ENCODE data around the gene GFI1B. TPM values are rescaled to one million over a fixed set of nuclear protein-coding genes. Genes with fewer than 3 reads are reported as not detected.

GFI1B gene
- total RNA-seq, 1 experiment from 2014 or later: not detected

GRCh38 chr9:132983491-132984201 lies 5.2 kb downstream of the GFI1B start:
- intact Hi-C loops (cut with micrococcal nuclease; ENCODE audit: unreplicated experiment): no loop called here
- H3K79me2 ChIP-seq (ENCODE audit: low read depth): no peaks in the 10 kb centered on the region
- ChIA-PET CTCF (interaction anchor here (0.6 kb wide), 1 partner anchor 224 kb away, joined by 3 read pairs; no protein-coding TSS in a partner anchor), POLR2A (ENCODE audit: unreplicated experiment) (interaction anchor here (0.5 to 0.7 kb wide), 2 partner anchors 166 to 286 kb away, joined by 4 to 10 read pairs; no protein-coding TSS in a partner anchor)
- H4K20me1 ChIP-seq (ENCODE audit: insufficient read depth): no peaks in the 10 kb centered on the region
- H3K4me1 ChIP-seq (replicated peaks; ENCODE audit: insufficient read depth): no peaks in the 10 kb centered on the region
- BruUV-seq (replicated peaks): no TSS peak
- H2AFZ ChIP-seq: no peak overlapping the region
- DNase-seq: no peak
- peaks cover 98% of the 10 kb centered on the region for H3K27me3 ChIP-seq (ENCODE audit: insufficient read depth, low read depth)
- H3K36me3 ChIP-seq (ENCODE audit: low read depth): no peaks in the 10 kb centered on the region
- H3K4me2 ChIP-seq: no peak overlapping the region
- H3F3A ChIP-seq (ENCODE audit: insufficient read depth, low read depth): no peaks in the 10 kb centered on the region
- TF ChIP-seq, protein P1, sequence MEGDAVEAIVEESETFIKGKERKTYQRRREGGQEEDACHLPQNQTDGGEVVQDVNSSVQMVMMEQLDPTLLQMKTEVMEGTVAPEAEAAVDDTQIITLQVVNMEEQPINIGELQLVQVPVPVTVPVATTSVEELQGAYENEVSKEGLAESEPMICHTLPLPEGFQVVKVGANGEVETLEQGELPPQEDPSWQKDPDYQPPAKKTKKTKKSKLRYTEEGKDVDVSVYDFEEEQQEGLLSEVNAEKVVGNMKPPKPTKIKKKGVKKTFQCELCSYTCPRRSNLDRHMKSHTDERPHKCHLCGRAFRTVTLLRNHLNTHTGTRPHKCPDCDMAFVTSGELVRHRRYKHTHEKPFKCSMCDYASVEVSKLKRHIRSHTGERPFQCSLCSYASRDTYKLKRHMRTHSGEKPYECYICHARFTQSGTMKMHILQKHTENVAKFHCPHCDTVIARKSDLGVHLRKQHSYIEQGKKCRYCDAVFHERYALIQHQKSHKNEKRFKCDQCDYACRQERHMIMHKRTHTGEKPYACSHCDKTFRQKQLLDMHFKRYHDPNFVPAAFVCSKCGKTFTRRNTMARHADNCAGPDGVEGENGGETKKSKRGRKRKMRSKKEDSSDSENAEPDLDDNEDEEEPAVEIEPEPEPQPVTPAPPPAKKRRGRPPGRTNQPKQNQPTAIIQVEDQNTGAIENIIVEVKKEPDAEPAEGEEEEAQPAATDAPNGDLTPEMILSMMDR (conservative IDR thresholded peaks at IDR 0.05): no peak
- no peak overlapping the region for H3K4me3 ChIP-seq
- no peaks in the 10 kb centered on the region for H3K9me3 ChIP-seq (ENCODE audit: insufficient read depth, low read depth)
- H3K27ac ChIP-seq: no peak overlapping the region
- no peaks in the 10 kb centered on the region for H3K9me2 ChIP-seq (ENCODE audit: insufficient read depth)

DNA sequence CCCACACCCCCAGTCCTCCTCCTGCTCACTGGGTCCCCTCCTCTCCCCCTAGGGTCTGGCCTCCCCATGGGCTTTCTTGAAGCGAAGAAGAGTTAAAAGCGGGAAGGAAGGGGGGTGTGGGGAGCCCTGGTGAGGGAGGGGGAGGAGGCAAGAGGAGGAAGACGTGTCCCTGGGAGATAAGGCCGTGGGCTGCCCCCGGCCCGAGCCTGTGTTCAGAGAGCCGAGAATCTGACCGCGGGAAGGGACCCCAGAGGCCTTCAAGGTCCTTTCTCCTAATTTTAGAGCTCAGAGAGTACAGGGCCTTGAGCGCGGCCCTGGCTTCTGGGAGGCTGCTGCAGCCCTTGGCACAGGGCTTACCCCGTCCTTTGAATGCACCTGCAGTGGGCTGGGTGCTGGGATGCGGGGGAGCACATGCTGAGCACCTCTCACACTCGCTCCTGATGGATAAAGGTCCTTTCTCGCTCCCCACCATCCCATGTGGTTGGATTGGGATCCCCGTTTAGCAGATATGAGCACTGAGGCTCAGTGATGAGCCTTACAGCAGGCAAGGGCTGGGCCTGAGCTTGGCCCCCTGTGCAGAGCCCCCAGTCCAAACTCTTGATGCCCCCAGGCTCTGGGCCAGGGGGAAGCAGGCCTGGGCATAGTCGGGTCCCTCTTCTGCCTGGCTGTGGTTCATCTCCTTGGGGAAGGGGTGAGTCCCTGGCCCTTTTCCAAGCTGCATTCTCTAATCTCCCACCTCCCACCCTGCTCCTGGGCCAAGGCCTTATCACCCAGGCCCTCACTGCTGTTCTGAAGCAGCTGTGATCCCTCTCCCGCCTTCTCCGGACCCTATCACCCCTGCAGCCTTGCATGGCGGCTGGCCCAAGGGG lies 5.9 kb downstream of the GFI1B start:
- TF ChIP-seq, protein P1 (conservative IDR thresholded peaks at IDR 0.05): no peak
- no peak for TF ChIP-seq EZH2 (IDR thresholded peaks at IDR 0.05; ENCODE audit: low read depth)
- DNase-seq: no peak
- no peak overlapping the region for H3K4me2 ChIP-seq
- H2AFZ ChIP-seq: no peak overlapping the region
- H3K9me2 ChIP-seq (ENCODE audit: insufficient read depth): no peaks in the 10 kb centered on the region
- H3K36me3 ChIP-seq (ENCODE audit: low read depth): no peaks in the 10 kb centered on the region
- H3K4me3 ChIP-seq: no peak overlapping the region
- no peaks in the 10 kb centered on the region for H3K9me3 ChIP-seq (ENCODE audit: insufficient read depth, low read depth)
- no TSS peak for BruUV-seq (replicated peaks)
- POLR2A ChIA-PET (ENCODE audit: unreplicated experiment): interaction anchor here (0.7 kb wide), 2 partner anchors 140 to 286 kb away, joined by 3 to 4 read pairs; no protein-coding TSS in a partner anchor
- H3F3A ChIP-seq (ENCODE audit: insufficient read depth, low read depth): no peaks in the 10 kb centered on the region
- CTCF ChIA-PET: interaction anchor here (0.6 kb wide), 1 partner anchor 225 kb away, joined by 3 read pairs; no protein-coding TSS in a partner anchor
- no peak overlapping the region for H3K27ac ChIP-seq
- H4K20me1 ChIP-seq (ENCODE audit: insufficient read depth): no peaks in the 10 kb centered on the region
- H3K79me2 ChIP-seq (ENCODE audit: low read depth): no peaks in the 10 kb centered on the region
- no peaks in the 10 kb centered on the region for H3K4me1 ChIP-seq (replicated peaks; ENCODE audit: insufficient read depth)
- intact Hi-C loops (cut with micrococcal nuclease; ENCODE audit: unreplicated experiment): no loop called here
- peaks cover 98% of the 10 kb centered on the region for H3K27me3 ChIP-seq (ENCODE audit: insufficient read depth, low read depth)

DNA sequence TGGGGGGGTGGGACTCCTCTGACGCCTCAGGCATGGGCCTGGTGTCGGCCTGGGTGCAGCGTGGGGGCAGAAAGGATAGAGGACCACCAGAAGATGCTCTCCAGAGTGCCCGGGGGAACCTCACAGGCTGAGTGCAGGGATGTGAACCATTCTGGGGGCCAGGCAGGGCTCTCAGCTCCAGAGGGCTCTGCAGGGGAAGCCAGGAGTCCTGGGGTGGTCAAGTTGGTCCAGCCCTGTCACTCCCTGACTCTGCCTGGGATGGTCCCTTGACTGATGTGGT lies 6.5 kb downstream of the GFI1B start:
- H3K27me3 ChIP-seq (ENCODE audit: insufficient read depth, low read depth): peaks cover 98% of the 10 kb centered on the region

More for the DNA sequence above, 6.5 kb downstream of the GFI1B start:
- intact Hi-C loops (cut with micrococcal nuclease; ENCODE audit: unreplicated experiment): no loop called here
- H3K4me2 ChIP-seq: no peak overlapping the region
- H3K27ac ChIP-seq: no peak overlapping the region
- POLR2A ChIA-PET (ENCODE audit: unreplicated experiment): no interaction called here
- H3K4me3 ChIP-seq: no peak overlapping the region
- H4K20me1 ChIP-seq (ENCODE audit: insufficient read depth): no peaks in the 10 kb centered on the region
- H3K4me1 ChIP-seq (replicated peaks; ENCODE audit: insufficient read depth): no peaks in the 10 kb centered on the region
- H2AFZ ChIP-seq: no peak overlapping the region
- no peaks in the 10 kb centered on the region for H3K36me3 ChIP-seq (ENCODE audit: low read depth)
- DNase-seq: no peak
- no peak for TF ChIP-seq EZH2 (IDR thresholded peaks at IDR 0.05; ENCODE audit: low read depth)
- TF ChIP-seq, protein P1 (conservative IDR thresholded peaks at IDR 0.05): no peak
- CTCF ChIA-PET: no interaction called here
- no TSS peak for BruUV-seq (replicated peaks)
- H3K9me2 ChIP-seq (ENCODE audit: insufficient read depth): no peaks in the 10 kb centered on the region
- H3K79me2 ChIP-seq (ENCODE audit: low read depth): no peaks in the 10 kb centered on the region
- no peaks in the 10 kb centered on the region for H3K9me3 ChIP-seq (ENCODE audit: insufficient read depth, low read depth)
- no peaks in the 10 kb centered on the region for H3F3A ChIP-seq (ENCODE audit: insufficient read depth, low read depth)

All from PC-9 (cell line).